ENCODE measurements around the gene SLC25A12. TPM values are rescaled to one million over a fixed set of nuclear protein-coding genes. Genes with fewer than 3 reads are reported as not detected.
"Not testable (repeated sequence)": the region's sequence is repeated elsewhere in the genome, so short reads cannot be mapped to it uniquely, and the experiment has no call there.

SLC25A12 gene
- total RNA-seq, 1 donor from 2014 or later, result 12.2 TPM

- no peak for ATAC-seq
Observed at GRCh38 chr2:171824086-171824485, 70.0 kb downstream of the SLC25A12 start.

GRCh38 chr2:171822525-171823322, 71.3 kb downstream of the SLC25A12 start:
- no peak for ATAC-seq

- ATAC-seq, result no peak
Observed at GRCh38 chr2:171819453-171819852, 74.6 kb downstream of the SLC25A12 start.

- ATAC-seq, result no peak
Observed at GRCh38 chr2:171814883-171815282, 79.2 kb downstream of the SLC25A12 start.

GRCh38 chr2:171814174-171814573, 79.9 kb downstream of the SLC25A12 start:
- no peak for ATAC-seq

DNA sequence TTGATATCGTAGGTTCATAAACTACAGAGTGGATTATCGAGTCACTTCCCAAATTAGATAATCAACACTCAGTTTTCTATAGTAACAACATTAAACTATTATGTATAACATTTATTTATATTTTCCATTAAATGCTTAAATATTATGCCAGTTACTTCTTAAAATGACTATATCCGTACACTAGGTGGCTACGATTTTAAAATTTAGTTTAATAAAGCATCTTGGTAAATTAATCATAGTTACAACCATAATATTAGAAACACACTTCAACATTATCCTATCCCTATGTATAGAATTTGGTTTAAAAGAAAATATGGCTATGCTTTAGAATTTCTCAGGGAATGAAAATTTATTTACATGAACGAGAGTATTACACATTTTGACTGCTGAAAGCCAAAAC, 80.3 kb downstream of the SLC25A12 start:
- no peak for ATAC-seq

DNA sequence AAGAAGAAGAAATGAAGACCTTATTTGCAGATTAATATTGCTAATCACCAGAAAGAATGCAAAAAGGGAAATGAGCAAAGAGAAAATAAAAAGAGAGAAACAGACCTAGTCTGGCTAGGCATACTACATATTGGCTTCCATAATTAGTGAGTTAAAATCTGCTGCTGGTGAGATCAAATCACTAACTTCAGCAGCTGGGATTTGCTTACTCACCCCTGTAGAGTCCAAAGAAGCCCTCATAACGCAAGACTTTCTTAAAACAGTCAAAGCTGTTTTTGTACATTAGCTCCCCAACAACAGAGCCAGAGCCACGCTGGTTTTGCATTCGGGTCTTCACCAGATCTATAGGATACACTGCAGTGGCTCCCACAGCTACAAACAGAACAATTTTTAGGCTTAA, 80.9 kb downstream of the SLC25A12 start:
- ATAC-seq, result no peak

- ATAC-seq, result peak; percentile 42
Observed at GRCh38 chr2:171811245-171811628, 82.8 kb downstream of the SLC25A12 start.

DNA sequence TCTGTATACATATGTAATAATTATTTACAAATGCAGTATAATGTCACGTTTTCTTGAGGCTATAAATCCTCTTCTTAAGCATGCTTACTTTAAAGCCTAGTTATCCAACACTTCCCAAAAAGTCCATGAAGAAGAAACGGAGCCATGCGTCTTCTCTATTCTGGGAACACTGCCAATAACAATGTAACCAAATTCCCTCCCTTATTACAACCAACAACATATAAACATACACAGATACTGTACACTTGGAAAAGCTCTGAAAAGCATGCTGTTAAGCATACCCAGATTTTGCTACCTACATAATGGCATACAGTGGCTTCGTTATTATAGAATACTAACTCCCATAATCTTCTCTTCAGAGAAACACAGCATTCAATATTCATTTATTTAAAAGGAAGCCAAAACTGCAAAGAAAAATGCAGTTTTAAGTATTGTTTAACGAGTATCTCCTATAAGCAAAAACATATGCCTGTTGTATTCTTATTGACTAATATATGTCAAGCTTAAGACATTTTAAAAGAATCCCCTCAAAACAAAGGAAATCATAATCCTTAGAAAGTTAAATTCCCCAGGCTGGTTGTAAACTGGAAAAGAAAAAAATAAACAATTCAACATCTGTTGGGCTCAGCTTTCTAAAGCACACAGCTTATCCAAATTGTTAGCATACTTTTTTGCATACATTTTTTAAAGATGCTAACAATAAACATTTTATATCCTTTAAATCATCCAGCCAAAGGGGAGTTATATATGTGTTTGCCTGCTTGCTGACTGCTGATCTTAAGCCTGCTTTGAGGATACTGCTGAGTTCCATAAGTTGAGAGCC, 83.4 kb downstream of the SLC25A12 start:
- ATAC-seq, result no peak

GRCh38 chr2:171808885-171809284, 85.2 kb downstream of the SLC25A12 start:
- ATAC-seq, result not testable (repeated sequence)

DNA sequence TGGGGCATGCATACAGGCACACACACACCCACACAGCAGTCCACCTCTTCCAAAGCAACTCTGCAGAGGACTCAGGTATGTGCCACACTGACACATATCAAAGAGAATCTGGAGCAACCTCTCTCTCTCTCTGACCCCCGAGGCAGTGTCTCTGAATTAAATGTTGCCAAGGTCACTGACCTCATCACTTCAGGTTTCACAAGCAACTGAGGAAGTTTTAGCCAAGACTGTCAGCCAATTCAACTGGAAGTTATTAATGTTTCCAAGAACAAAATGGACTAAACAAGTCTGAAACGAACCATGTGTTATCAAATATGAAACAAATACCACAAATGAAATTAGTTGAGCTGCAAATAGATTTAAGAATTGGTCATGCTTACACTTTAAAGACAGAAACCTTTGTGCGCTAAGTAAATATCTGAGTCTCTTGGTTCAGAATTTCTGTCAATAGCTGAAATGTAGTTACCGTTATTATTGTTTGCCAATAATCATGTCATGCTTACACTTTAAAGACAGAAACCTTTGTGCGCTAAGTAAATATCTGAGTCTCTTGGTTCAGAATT, 86.1 kb downstream of the SLC25A12 start:
- peak; percentile 53 for ATAC-seq

- peak; percentile 55 for ATAC-seq
Observed at GRCh38 chr2:171807119-171807518, 86.9 kb downstream of the SLC25A12 start.

DNA sequence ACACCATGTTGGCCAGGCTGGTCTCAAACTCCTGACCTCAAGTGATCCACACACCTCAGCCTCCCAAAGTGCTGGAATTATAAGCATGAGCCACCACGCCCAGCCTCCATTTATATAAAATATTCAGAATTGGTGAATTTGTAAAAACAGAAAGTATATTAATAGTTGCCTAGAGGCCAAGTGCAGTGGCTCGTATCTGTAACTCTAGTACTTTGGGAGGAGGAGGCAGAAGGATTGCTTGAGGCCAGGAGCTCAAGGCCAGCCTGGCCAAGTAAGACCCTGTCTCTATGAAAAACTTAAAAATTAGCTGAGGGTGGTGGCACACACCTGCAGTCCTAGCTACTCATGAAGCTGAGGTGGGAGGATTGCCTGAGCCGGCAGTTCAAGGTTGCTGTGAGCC, 89.6 kb downstream of the SLC25A12 start:
- no peak for ATAC-seq

DNA sequence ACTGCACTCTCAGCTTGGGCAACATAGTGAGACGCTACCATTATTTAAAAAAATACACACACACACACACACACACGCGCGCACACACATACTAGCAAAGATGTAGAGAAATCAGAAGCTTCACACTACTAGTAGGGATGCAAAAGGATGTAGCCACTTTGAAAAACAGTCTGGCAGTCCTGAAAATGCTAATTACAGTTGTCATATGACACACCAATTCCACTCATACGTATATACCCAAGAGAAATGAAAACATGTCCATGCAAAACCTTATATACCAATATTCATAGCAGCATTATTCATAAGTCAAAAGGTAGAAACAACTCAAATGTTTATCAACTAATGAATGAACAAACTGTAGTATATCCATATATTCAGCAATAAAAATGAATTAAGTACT, 90.3 kb downstream of the SLC25A12 start:
- no peak for ATAC-seq

GRCh38 chr2:171800639-171801038, 93.4 kb downstream of the SLC25A12 start:
- ATAC-seq, result no peak

- peak; percentile 56 for ATAC-seq
Observed at GRCh38 chr2:171798156-171798820, 95.8 kb downstream of the SLC25A12 start.

DNA sequence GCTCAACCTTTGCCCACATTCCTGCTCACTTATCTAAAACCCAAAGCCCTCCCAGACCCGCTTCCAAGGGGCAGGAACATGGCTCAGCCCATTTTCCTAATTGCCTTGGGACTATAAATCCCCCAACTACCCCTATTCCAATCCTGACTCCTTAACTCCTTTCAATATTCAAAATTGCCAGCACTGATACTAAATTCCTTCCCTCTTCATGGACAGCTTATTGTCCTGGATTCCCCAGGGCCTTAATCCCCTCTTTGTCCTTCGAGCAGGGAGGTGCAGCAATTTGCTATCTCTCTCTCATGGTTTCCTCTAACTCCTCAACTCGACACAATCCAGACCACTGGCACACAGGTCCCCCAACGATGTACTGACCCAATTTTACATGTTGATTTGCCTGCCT, 99.1 kb downstream of the SLC25A12 start:
- ATAC-seq, result no peak

DNA sequence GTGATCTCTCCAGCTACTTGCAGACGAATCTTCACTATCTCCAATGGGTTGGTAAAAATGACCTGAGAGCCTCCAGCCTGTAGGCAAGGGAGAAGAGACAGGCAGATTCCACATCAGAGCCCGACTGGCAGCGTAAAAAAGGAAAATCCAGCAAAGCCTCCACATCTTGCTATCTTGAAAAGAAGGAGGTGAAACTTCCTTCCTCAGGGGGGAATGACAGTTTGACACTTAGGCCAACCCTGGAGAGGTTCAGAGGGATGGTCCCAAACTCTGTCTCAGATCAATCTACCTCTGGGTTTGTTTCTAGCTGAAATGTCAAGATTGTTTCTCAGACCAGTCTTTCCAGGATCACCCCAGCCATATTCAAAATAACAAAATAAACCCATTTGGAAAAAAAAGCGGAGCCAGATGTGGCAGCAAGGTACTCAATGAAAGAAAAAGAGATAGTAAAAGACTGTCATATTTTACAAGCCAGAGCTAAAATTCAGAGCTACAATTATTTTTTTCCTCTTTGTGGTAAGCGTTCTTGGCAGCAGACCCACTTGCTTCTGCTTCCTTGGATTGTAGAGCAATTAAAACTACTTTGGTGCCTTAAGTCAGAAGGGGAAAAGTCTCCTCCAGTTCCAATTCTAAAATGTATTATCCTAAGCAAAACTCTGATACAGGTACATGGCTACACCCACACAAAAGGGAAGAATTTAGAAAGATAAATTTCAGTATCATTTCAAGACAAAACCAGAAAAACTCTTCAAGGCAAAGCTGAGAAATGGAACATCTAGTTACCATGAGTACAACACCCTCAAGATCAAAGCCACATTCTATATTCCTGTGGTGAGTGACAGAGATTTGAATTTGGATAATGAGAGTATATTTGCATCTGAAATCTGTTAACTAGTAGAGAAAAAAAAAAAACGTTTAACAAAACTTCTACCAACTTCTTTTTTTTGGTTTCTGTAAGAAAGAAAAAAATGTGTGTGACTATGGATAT, 100.1 kb downstream of the SLC25A12 start:
- no peak for ATAC-seq

GRCh38 chr2:171792886-171793580, 101.0 kb downstream of the SLC25A12 start:
- ATAC-seq, result no peak

GRCh38 chr2:171792157-171792556, 101.9 kb downstream of the SLC25A12 start:
- no peak for ATAC-seq

GRCh38 chr2:171791361-171791760, 102.7 kb downstream of the SLC25A12 start:
- no peak for ATAC-seq

Data from esophagus mucosa (tissue), 1 donor.